Sigmoid colon (tissue), 7 donors: ENCODE data around the gene SIK3. TPM values are rescaled to one million over a fixed set of nuclear protein-coding genes. Genes with fewer than 3 reads are reported as not detected.

ENCODE experiments used
- DNase-seq: peaks from one replicate; pipeline ENCODE4 v3.0.0-alpha.2; 2019
- H3K27ac ChIP-seq, 4 donors: fragments of 200-600 bp; sonication (generic); one replicate each; pipeline ENCODE4 v1.5.1; 2016 to 2019; ENCODE audit warnings: mild to moderate bottlenecking in 1 of 4
- H3K27me3 ChIP-seq, 3 donors: fragments of 200-600 bp; sonication (generic); one replicate each; pipeline ENCODE4 v1.5.1; 2019; ENCODE audit warnings: mild to moderate bottlenecking in 1 of 3
- H3K36me3 ChIP-seq, 4 donors: fragments of 200-600 bp; sonication (generic); one replicate each; pipeline ENCODE4 v1.5.1; 2016 to 2019
- H3K4me1 ChIP-seq, 4 donors: fragments of 200-600 bp; sonication (generic); one replicate each; pipeline ENCODE4 v1.5.1; 2017 to 2019
- H3K4me3 ChIP-seq, 4 donors: fragments of 200-600 bp; sonication (generic); one replicate each; pipeline ENCODE4 v1.5.1; 2017 to 2019; ENCODE audit warnings: mild to moderate bottlenecking in 2 of 4, moderate library complexity in 1 of 4
- H3K9me3 ChIP-seq, 4 donors: fragments of 200-600 bp in 3 of 4; sonication (generic) in 3 of 4; one replicate each; pipeline versions ENCODE4 v1.5.1 to v1.6.1; 2013 to 2019
- CTCF ChIP-seq, 4 experiments: fragments of 450-650 bp in 3 of 4; fragments of 200-600 bp in 1 of 4; IDR thresholded peaks; one replicate each; pipeline ENCODE4 v1.5.1; 2016 to 2019; ENCODE audit warnings: antibody characterized with exemption in 4 of 4, mild to moderate bottlenecking in 3 of 4, moderate library complexity in 2 of 4
- EP300 ChIP-seq, 4 donors: sonication (generic); formaldehyde crosslinking; IDR thresholded peaks; one replicate each; pipeline ENCODE4 v1.6.1; 2017; ENCODE audit warnings: antibody characterized with exemption in 4 of 4
- POLR2A ChIP-seq, 2 donors: fragments of 450-650 bp; IDR thresholded peaks; one replicate each; pipeline ENCODE4 v1.6.1; 2016; ENCODE audit warnings: antibody characterized with exemption in 2 of 2, mild to moderate bottlenecking in 2 of 2, moderate library complexity in 2 of 2
- POLR2AphosphoS5 ChIP-seq, 4 donors: sonication (generic); formaldehyde crosslinking; IDR thresholded peaks; one replicate each; pipeline ENCODE4 v1.6.1; 2017; ENCODE audit warnings: antibody characterized with exemption in 4 of 4
- WGBS, 2 donors: extraction: QIAGEN DNeasy Blood & Tissue Kit; methylation state at CpG; one replicate each; pipeline ENCODE4 v1.1.7; 2013; 5-methylcytosine and 5-hydroxymethylcytosine counted together
- intact Hi-C: fragments of 100-400 bp; cut with DNase I; formaldehyde crosslinking; loops from one replicate; pipeline ENCODE4 v1.15.1; 2023
- polyA plus RNA-seq, 3 donors: library from polyadenylated mRNA; stranded (reverse); fragments of 200-250 nt; gene quantifications; one replicate each; pipeline ENCODE4 v1.2.3, GENCODE V29; 2013
- total RNA-seq, 4 donors: library from RNA; depleted of rRNA; stranded (reverse); fragments of >200 nt; gene quantifications; one replicate each; pipeline ENCODE4 v1.1.0, GENCODE V29; 2016
- donor health status: healthy with polysubstance abuse.
- donor health status: Bipolar disorder and iron deficiency.
- donor health status: healthy.

Gene SIK3
- total and polyA plus RNA-seq, 7 donors: 5.5 to 53.2 (median 35.3) TPM

GRCh38 chr11:117083011-117083935, 15.0 kb downstream of the SIK3 start:
- H3K9me3 ChIP-seq: no peaks in the 10 kb centered on the region
- H3K27ac ChIP-seq: peak overlapping the region; percentile 9 to 51 (median 38)
- H3K27me3 ChIP-seq: no peaks in the 10 kb centered on the region
- DNase-seq: no peak
- no peak overlapping the region for H3K4me3 ChIP-seq
- intact Hi-C loops: no loop called here
- 86 to 87% methylated on average over 5 of the region's 5 CpGs for WGBS, 2 donors
- TF ChIP-seq POLR2A (IDR thresholded peaks at IDR 0.05): no peak
- TF ChIP-seq CTCF (IDR thresholded peaks at IDR 0.05): no peak
- no peak for TF ChIP-seq EP300 (IDR thresholded peaks at IDR 0.05)
- peaks cover 0 to 74% (median 33%) of the 10 kb centered on the region in 4 donors for H3K4me1 ChIP-seq
- no peaks in the 10 kb centered on the region for H3K36me3 ChIP-seq

- TF ChIP-seq POLR2A (IDR thresholded peaks at IDR 0.05): no peak
- Histone ChIP-seq H3K36me3 (no peaks in the 10 kb centered on the region), H3K4me3 (no peak overlapping the region), H3K9me3 (no peaks in the 10 kb centered on the region), H3K27me3 (no peaks in the 10 kb centered on the region), H3K4me1 (peaks cover 0 to 76% (median 37%) of the 10 kb centered on the region in 4 donors), H3K27ac (no peak overlapping the region)
- WGBS, 2 donors: 98% methylated on average over 1 of the region's 1 CpG
- DNase-seq: no peak
- intact Hi-C loops: no loop called here
Observed at GRCh38 chr11:117081908-117082307, 16.3 kb downstream of the SIK3 start.

- Histone ChIP-seq H3K4me3 (no peak overlapping the region), H3K27ac (no peak overlapping the region), H3K9me3 (no peaks in the 10 kb centered on the region), H3K27me3 (no peaks in the 10 kb centered on the region), H3K4me1 (peaks cover 0 to 75% (median 39%) of the 10 kb centered on the region in 4 donors), H3K36me3 (no peaks in the 10 kb centered on the region)
- 68 to 91% methylated on average over 5 of the region's 5 CpGs for WGBS, 2 donors
- TF ChIP-seq EP300 (IDR thresholded peaks at IDR 0.05): no peak
- intact Hi-C loops: no loop called here
- no peak for DNase-seq
Observed at GRCh38 chr11:117080370-117080769, 17.9 kb downstream of the SIK3 start.

- no peak for DNase-seq
- Histone ChIP-seq H3K9me3 (no peaks in the 10 kb centered on the region), H3K27ac (no peak overlapping the region), H3K4me3 (no peak overlapping the region), H3K36me3 (no peaks in the 10 kb centered on the region), H3K27me3 (no peaks in the 10 kb centered on the region), H3K4me1 (peaks cover 0 to 67% (median 46%) of the 10 kb centered on the region in 4 donors)
- TF ChIP-seq POLR2A (IDR thresholded peaks at IDR 0.05) (no peak), POLR2AphosphoS5 (IDR thresholded peaks at IDR 0.05) (no peak), EP300 (IDR thresholded peaks at IDR 0.05) (no peak), CTCF (IDR thresholded peaks at IDR 0.05) (no peak)
- 82 to 91% methylated on average over 3 of the region's 3 CpGs for WGBS, 2 donors
- intact Hi-C loops: no loop called here
Observed at GRCh38 chr11:117076941-117077691, 21.1 kb downstream of the SIK3 start.

GRCh38 chr11:117075186-117075585, 23.0 kb downstream of the SIK3 start:
- Histone ChIP-seq H3K27ac (no peak overlapping the region), H3K9me3 (no peaks in the 10 kb centered on the region), H3K4me1 (peaks cover 0 to 69% (median 64%) of the 10 kb centered on the region in 4 donors), H3K36me3 (no peaks in the 10 kb centered on the region), H3K4me3 (no peak overlapping the region), H3K27me3 (no peaks in the 10 kb centered on the region)
- intact Hi-C loops: no loop called here
- TF ChIP-seq EP300 (IDR thresholded peaks at IDR 0.05) (no peak), POLR2AphosphoS5 (IDR thresholded peaks at IDR 0.05) (no peak), POLR2A (IDR thresholded peaks at IDR 0.05) (no peak), CTCF (IDR thresholded peaks at IDR 0.05) (no peak)
- WGBS, 2 donors: 81 to 90% methylated on average over 1 of the region's 1 CpG
- no peak for DNase-seq
